Measurements from ENCODE around the gene BPIFB3. TPM values are rescaled to one million over a fixed set of nuclear protein-coding genes. Genes with fewer than 3 reads are reported as not detected.
"Not testable (repeated sequence)": the region's sequence is repeated elsewhere in the genome, so short reads cannot be mapped to it uniquely, and the experiment has no call there.

BPIFB3 gene
- total and polyA plus RNA-seq, 9 of the 15 experiments (the other 6 are each of a cell fraction or from before 2014, with no cell fraction given) = not detected

DNA sequence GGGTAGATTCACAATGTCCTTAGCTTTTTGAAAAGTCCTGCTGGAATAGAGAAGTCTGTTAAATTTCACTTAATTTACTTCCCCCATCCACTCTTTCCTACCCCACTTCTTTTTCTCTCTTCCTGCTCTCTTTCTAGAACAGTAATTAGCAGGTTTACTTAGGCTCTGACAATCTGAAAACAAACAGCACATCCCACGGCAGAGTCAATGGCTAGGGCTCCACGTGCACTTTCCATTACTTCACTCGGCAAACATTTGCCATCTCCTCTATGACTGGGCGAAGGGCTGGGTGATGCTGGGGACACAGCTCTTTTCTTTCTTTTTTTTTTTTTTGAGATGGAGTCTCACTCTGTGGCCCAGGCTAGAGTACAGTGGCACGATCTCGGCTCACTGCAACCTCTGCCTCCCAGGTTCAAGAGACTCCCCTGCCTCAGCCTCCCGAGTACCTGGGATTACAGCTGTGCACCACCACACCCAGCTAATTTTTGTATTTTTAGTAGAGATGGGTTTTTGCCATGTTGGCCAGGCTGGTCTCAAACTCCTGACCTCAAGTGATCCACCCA, 52.4 kb downstream of the BPIFB3 start:
- H2AFZ ChIP-seq (ENCODE audit: low read depth, low read length); DNase-seq (ENCODE audit: extremely low read depth in 1 of 4, low spot score in 3 of 4); in situ Hi-C loops (cut with MboI); H3K4me1 ChIP-seq (replicated peaks in 1 of 2; ENCODE audit: control insufficient read depth in 2 of 2, insufficient read depth in 2 of 2, low read length in 2 of 2); CTCF ChIA-PET (ENCODE audit: low intra/inter-chr PET ratio); H3K4me3 ChIP-seq; H3K27ac ChIP-seq (ENCODE audit: extremely low read depth, low read depth, low read length); H3K9me1 ChIP-seq (ENCODE audit: control insufficient read depth, insufficient read depth, low read length); H3K9me3 ChIP-seq (replicated peaks; ENCODE audit: control insufficient read depth, insufficient read depth, low read depth, low read length); H3K9ac ChIP-seq (ENCODE audit: insufficient read depth in 1 of 2, low read depth in 2 of 2, low read length in 2 of 2); H3K36me3 ChIP-seq (ENCODE audit: control insufficient read depth, insufficient read depth, low read length); BruUV-seq (replicated peaks); FAIRE-seq; H4K20me1 ChIP-seq (replicated peaks; ENCODE audit: control insufficient read depth, insufficient read depth, low read length); ATAC-seq; intact Hi-C loops (cut with micrococcal nuclease); H3K4me2 ChIP-seq (ENCODE audit: insufficient read depth, low read length); H3K79me2 ChIP-seq (ENCODE audit: control insufficient read depth, insufficient read depth, low read length): not testable (repeated sequence)
- POLR2A ChIA-PET = interaction anchor here (1.2 kb wide), 1 partner anchor 16 kb away, joined by 5 read pairs; no protein-coding TSS in a partner anchor
- WGBS (ENCODE audit: insufficient coverage, low coverage, missing lambda C conversion rate) = 0% methylated on average over 7 of the region's 7 CpGs
- H3K27me3 ChIP-seq (ENCODE audit: control insufficient read depth in 2 of 2, insufficient read depth in 2 of 2, low read length in 2 of 2) = peaks cover 5 to 33% of the 10 kb centered on the region in 2 experiments; a peak in 3 of 5 replicates

DNA sequence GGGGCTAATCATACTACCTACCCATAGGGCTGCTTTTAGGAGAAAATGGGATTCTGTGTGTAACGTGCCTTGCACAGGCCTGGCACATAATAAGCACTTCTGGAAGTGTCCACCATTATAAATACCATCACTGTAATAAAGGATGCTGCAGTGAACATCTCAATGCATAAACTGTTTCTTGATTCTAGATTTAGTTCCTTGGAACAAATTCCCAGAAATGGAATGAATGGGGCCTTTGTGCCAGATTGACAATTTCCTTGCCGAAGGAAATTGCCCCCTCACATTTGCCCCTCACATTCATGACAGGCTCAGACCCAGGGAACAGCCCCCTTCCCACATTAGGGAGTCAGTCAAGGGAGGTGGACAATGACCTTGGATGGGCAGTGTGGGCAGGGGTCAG, 55.0 kb downstream of the BPIFB3 start:
- DNase-seq (ENCODE audit: extremely low read depth in 1 of 4, low spot score in 3 of 4) = no peak
- no peaks in the 10 kb centered on the region for H3K36me3 ChIP-seq (ENCODE audit: control insufficient read depth, insufficient read depth, low read length)
- intact Hi-C loops (cut with micrococcal nuclease) = no loop called here
- ChIA-PET POLR2A (no interaction called here), CTCF (ENCODE audit: low intra/inter-chr PET ratio) (no interaction called here)
- H3K4me1 ChIP-seq (replicated peaks in 1 of 2; ENCODE audit: control insufficient read depth in 2 of 2, insufficient read depth in 2 of 2, low read length in 2 of 2) = no peaks in the 10 kb centered on the region
- no TSS peak for BruUV-seq (replicated peaks)
- no peak overlapping the region for H3K4me2 ChIP-seq (ENCODE audit: insufficient read depth, low read length)
- H3K4me3 ChIP-seq = no peak overlapping the region
- 0% methylated on average over 2 of the region's 2 CpGs for WGBS (ENCODE audit: insufficient coverage, low coverage, missing lambda C conversion rate)
- no peak overlapping the region for H2AFZ ChIP-seq (ENCODE audit: low read depth, low read length)
- H3K27ac ChIP-seq (ENCODE audit: extremely low read depth, low read depth, low read length) = no peak overlapping the region
- no peak for ATAC-seq
- no peak overlapping the region for H3K9ac ChIP-seq (ENCODE audit: insufficient read depth in 1 of 2, low read depth in 2 of 2, low read length in 2 of 2)
- peaks cover 5 to 36% of the 10 kb centered on the region in 2 experiments; a peak in 3 of 5 replicates for H3K27me3 ChIP-seq (ENCODE audit: control insufficient read depth in 2 of 2, insufficient read depth in 2 of 2, low read length in 2 of 2)
- no peak for FAIRE-seq
- in situ Hi-C loops (cut with MboI) = no loop called here
- no peaks in the 10 kb centered on the region for H3K9me3 ChIP-seq (replicated peaks; ENCODE audit: control insufficient read depth, insufficient read depth, low read depth, low read length)
- H3K9me1 ChIP-seq (ENCODE audit: control insufficient read depth, insufficient read depth, low read length) = no peaks in the 10 kb centered on the region
- no peaks in the 10 kb centered on the region for H4K20me1 ChIP-seq (replicated peaks; ENCODE audit: control insufficient read depth, insufficient read depth, low read length)
- H3K79me2 ChIP-seq (ENCODE audit: control insufficient read depth, insufficient read depth, low read length) = no peaks in the 10 kb centered on the region
- TF ChIP-seq TAF9B (IDR thresholded peaks at IDR 0.05; ENCODE audit: partially characterized antibody) = no peak
- TF ChIP-seq BHLHE40 (IDR thresholded peaks at IDR 0.05; ENCODE audit: low read length) = no peak
- TF ChIP-seq KLF10 (CRISPR knock-in tag; IDR thresholded peaks at IDR 0.05) = no peak
- TF ChIP-seq, protein P1, sequence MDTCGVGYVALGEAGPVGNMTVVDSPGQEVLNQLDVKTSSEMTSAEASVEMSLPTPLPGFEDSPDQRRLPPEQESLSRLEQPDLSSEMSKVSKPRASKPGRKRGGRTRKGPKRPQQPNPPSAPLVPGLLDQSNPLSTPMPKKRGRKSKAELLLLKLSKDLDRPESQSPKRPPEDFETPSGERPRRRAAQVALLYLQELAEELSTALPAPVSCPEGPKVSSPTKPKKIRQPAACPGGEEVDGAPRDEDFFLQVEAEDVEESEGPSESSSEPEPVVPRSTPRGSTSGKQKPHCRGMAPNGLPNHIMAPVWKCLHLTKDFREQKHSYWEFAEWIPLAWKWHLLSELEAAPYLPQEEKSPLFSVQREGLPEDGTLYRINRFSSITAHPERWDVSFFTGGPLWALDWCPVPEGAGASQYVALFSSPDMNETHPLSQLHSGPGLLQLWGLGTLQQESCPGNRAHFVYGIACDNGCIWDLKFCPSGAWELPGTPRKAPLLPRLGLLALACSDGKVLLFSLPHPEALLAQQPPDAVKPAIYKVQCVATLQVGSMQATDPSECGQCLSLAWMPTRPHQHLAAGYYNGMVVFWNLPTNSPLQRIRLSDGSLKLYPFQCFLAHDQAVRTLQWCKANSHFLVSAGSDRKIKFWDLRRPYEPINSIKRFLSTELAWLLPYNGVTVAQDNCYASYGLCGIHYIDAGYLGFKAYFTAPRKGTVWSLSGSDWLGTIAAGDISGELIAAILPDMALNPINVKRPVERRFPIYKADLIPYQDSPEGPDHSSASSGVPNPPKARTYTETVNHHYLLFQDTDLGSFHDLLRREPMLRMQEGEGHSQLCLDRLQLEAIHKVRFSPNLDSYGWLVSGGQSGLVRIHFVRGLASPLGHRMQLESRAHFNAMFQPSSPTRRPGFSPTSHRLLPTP (IDR thresholded peaks at IDR 0.05; ENCODE audit: borderline replicate concordance, extremely low read depth, insufficient read length) = no peak
